Natural killer cell (primary cell): ENCODE data around the gene DNAH1. TPM values are rescaled to one million over a fixed set of nuclear protein-coding genes. Genes with fewer than 3 reads are reported as not detected.

Source experiments
- ATAC-seq, 3 donors: fragments of 150-1000 bp in 2 of 3; fragments of 200-7000 bp in 1 of 3; cut with Tn5 transposase; 1 replicate in 1 of 3; 2 replicates in 2 of 3; pipeline ENCODE4 v1.10.0; 2021; ENCODE audit warnings: mild to moderate bottlenecking in 2 of 3, moderate library complexity in 2 of 3
- DNase-seq, 2 donors: peaks; one replicate each; pipeline versions ENCODE4 v3.0.0 to v3.0.0-alpha.2; 2013 to 2021; ENCODE audit warnings: mixed read lengths in 1 of 2
- H3K27ac ChIP-seq: one replicate; pipeline ENCODE4 v1.5.1; 2013; ENCODE audit warnings: mild to moderate bottlenecking, low read length
- H3K27me3 ChIP-seq: one replicate; pipeline ENCODE4 v1.6.1; 2013; ENCODE audit warnings: low read length; ENCODE audit not compliant: control insufficient read depth, insufficient read depth
- H3K36me3 ChIP-seq: one replicate; pipeline ENCODE4 v1.6.1; 2013; ENCODE audit warnings: low read length; ENCODE audit not compliant: control insufficient read depth, insufficient read depth
- H3K4me1 ChIP-seq: one replicate; pipeline ENCODE4 v1.6.1; 2013; ENCODE audit warnings: low read length; ENCODE audit not compliant: control insufficient read depth, insufficient read depth
- H3K4me3 ChIP-seq: one replicate; pipeline ENCODE4 v1.5.1; 2013; ENCODE audit warnings: low read length
- H3K9me3 ChIP-seq: one replicate; pipeline ENCODE4 v1.6.1; 2013; ENCODE audit warnings: low read length; ENCODE audit not compliant: control insufficient read depth, insufficient read depth
- H3K27ac Mint-ChIP-seq, 2 donors: one replicate each; pipeline ENCODE4 v1.8.0; 2022; ENCODE audit warnings: mild to moderate bottlenecking in 2 of 2, mixed read lengths in 2 of 2, moderate library complexity in 1 of 2
- H3K27me3 Mint-ChIP-seq, 2 donors: one replicate each; pipeline ENCODE4 v1.8.0; 2022; ENCODE audit warnings: low read depth in 2 of 2, mixed read lengths in 2 of 2
- H3K36me3 Mint-ChIP-seq: one replicate; pipeline ENCODE4 v1.8.0; 2022; ENCODE audit warnings: mixed read lengths
- H3K4me1 Mint-ChIP-seq, 2 donors: one replicate each; pipeline ENCODE4 v1.8.0; 2022; ENCODE audit warnings: mixed read lengths in 2 of 2
- H3K4me3 Mint-ChIP-seq: one replicate; pipeline ENCODE4 v1.8.0; 2022; ENCODE audit warnings: mild to moderate bottlenecking, moderate library complexity, mixed read lengths
- H3K9me3 Mint-ChIP-seq, 2 donors: one replicate each; pipeline ENCODE4 v1.8.0; 2022; ENCODE audit warnings: mixed read lengths in 2 of 2
- CTCF ChIP-seq: fragments of 200-600 bp; IDR thresholded peaks from one replicate; pipeline ENCODE4 v1.8.0; 2022; ENCODE audit warnings: antibody characterized with exemption
- WGBS: methylation state at CpG from one replicate; pipeline ENCODE4 v1.1.7; 2013; ENCODE audit warnings: missing lambda C conversion rate; ENCODE audit not compliant: insufficient coverage; 5-methylcytosine and 5-hydroxymethylcytosine counted together
- intact Hi-C: fragments of 100-400 bp; cut with micrococcal nuclease; formaldehyde crosslinking; loops from one replicate; pipeline ENCODE4 v1.14.2; 2022
- total RNA-seq, 4 donors: library from RNA; stranded (reverse); fragments of 120-200 nt in 1 of 4; gene quantifications; one replicate each; pipeline versions ENCODE4 v1.2.3 to v1.2.4, GENCODE V29; 2013 to 2022

DNAH1 gene
- total RNA-seq, 3 donors from 2014 or later (not counting 1 experiment from before 2014, with no cell fraction given) = 72.3 to 81.7 (median 74.2) TPM

GRCh38 chr3:52379610-52380009, 63.5 kb downstream of the DNAH1 start:
- Mint-ChIP-seq H3K36me3 (no peaks in the 10 kb centered on the region), H3K9me3 (no peaks in the 10 kb centered on the region), H3K4me1 (peaks cover 0 to 4% of the 10 kb centered on the region in 2 donors), H3K27ac (no peak overlapping the region), H3K27me3 (no peaks in the 10 kb centered on the region), H3K4me3 (no peak overlapping the region)
- TF ChIP-seq CTCF = no peak
- H3K27me3 ChIP-seq = no peaks in the 10 kb centered on the region
- DNase-seq = no peak
- peaks cover 11% of the 10 kb centered on the region for H3K4me1 ChIP-seq
- intact Hi-C loops = no loop called here
- H3K9me3 ChIP-seq = no peaks in the 10 kb centered on the region
- no peak for ATAC-seq
- H3K27ac ChIP-seq = no peak overlapping the region
- WGBS = 97% methylated on average over 10 of the region's 10 CpGs
- peaks cover 8% of the 10 kb centered on the region for H3K36me3 ChIP-seq
- no peak overlapping the region for H3K4me3 ChIP-seq

- Histone ChIP-seq H3K9me3 (no peaks in the 10 kb centered on the region), H3K27ac (no peak overlapping the region), H3K36me3 (peaks cover 8% of the 10 kb centered on the region), H3K4me3 (no peak overlapping the region), H3K4me1 (peaks cover 14% of the 10 kb centered on the region), H3K27me3 (no peaks in the 10 kb centered on the region)
- Mint-ChIP-seq H3K27me3 (no peaks in the 10 kb centered on the region), H3K4me1 (peaks cover 0 to 4% of the 10 kb centered on the region in 2 donors), H3K9me3 (no peaks in the 10 kb centered on the region), H3K4me3 (no peak overlapping the region), H3K36me3 (no peaks in the 10 kb centered on the region), H3K27ac (no peak overlapping the region)
- DNase-seq (no peak), ATAC-seq (no peak)
- 95% methylated on average over 10 of the region's 10 CpGs for WGBS
- intact Hi-C loops = no loop called here
- TF ChIP-seq CTCF = no peak
Observed at GRCh38 chr3:52380023-52380422, 63.9 kb downstream of the DNAH1 start.

- DNase-seq (no peak), ATAC-seq (no peak)
- Histone ChIP-seq H3K27ac (no peak overlapping the region), H3K36me3 (no peaks in the 10 kb centered on the region), H3K9me3 (no peaks in the 10 kb centered on the region), H3K27me3 (no peaks in the 10 kb centered on the region), H3K4me3 (no peak overlapping the region), H3K4me1 (peaks cover 14% of the 10 kb centered on the region)
- Mint-ChIP-seq H3K4me3 (no peak overlapping the region), H3K4me1 (peaks cover 0 to 4% of the 10 kb centered on the region in 2 donors), H3K27me3 (no peaks in the 10 kb centered on the region), H3K9me3 (no peaks in the 10 kb centered on the region), H3K27ac (no peak overlapping the region), H3K36me3 (no peaks in the 10 kb centered on the region)
- WGBS = 94% methylated on average over 18 of the region's 18 CpGs
- TF ChIP-seq CTCF = no peak
- intact Hi-C loops = no loop called here
Observed at GRCh38 chr3:52381623-52382022, 65.5 kb downstream of the DNAH1 start.

GRCh38 chr3:52383446-52383845, 67.3 kb downstream of the DNAH1 start:
- H3K27ac Mint-ChIP-seq = no peak overlapping the region
- WGBS = 95% methylated on average over 14 of the region's 14 CpGs
- no peaks in the 10 kb centered on the region for H3K36me3 Mint-ChIP-seq
- ATAC-seq (no peak), DNase-seq (no peak)
- intact Hi-C loops = no loop called here
- Histone ChIP-seq H3K9me3 (no peaks in the 10 kb centered on the region), H3K4me3 (no peak overlapping the region), H3K36me3 (peaks cover 4% of the 10 kb centered on the region), H3K27ac (no peak overlapping the region), H3K4me1 (peaks cover 14% of the 10 kb centered on the region), H3K27me3 (no peaks in the 10 kb centered on the region)
- no peak overlapping the region for H3K4me3 Mint-ChIP-seq
- no peaks in the 10 kb centered on the region for H3K9me3 Mint-ChIP-seq
- H3K4me1 Mint-ChIP-seq = peaks cover 0 to 4% of the 10 kb centered on the region in 2 donors
- H3K27me3 Mint-ChIP-seq = no peaks in the 10 kb centered on the region
- TF ChIP-seq CTCF = no peak
